H9 (cell line): ENCODE results near the gene FNDC7. TPM values are rescaled to one million over a fixed set of nuclear protein-coding genes. Genes with fewer than 3 reads are reported as not detected.

Source experiments
- DNase-seq: peaks from one replicate; pipeline ENCODE4 v3.0.0-alpha.2; 2017
- H2AFZ ChIP-seq: one replicate; pipeline ENCODE4 v1.6.1; 2013; ENCODE audit warnings: mild to moderate bottlenecking, low read length, control low read depth, moderate library complexity
- H2AK5ac ChIP-seq: 2 replicates; pipeline ENCODE4 v1.6.1; 2013; ENCODE audit warnings: low read length, control low read depth, mixed read lengths; ENCODE audit not compliant: insufficient read length
- H2BK120ac ChIP-seq: one replicate; pipeline ENCODE4 v1.6.1; 2013; ENCODE audit warnings: low read depth, mild to moderate bottlenecking, low read length, control low read depth, inconsistent platforms; ENCODE audit not compliant: poor library complexity, severe bottlenecking
- H2BK12ac ChIP-seq: 2 replicates; pipeline ENCODE4 v1.6.1; 2013; ENCODE audit warnings: low read length, control low read depth, mixed read lengths, low read depth; ENCODE audit not compliant: insufficient read length
- H2BK15ac ChIP-seq: 2 replicates; pipeline ENCODE4 v1.6.1; 2013; ENCODE audit warnings: low read depth, low read length, control low read depth
- H2BK20ac ChIP-seq: one replicate; pipeline ENCODE4 v1.6.1; 2013; ENCODE audit warnings: low read depth, mild to moderate bottlenecking, low read length, control low read depth, inconsistent platforms; ENCODE audit not compliant: poor library complexity, severe bottlenecking
- H2BK5ac ChIP-seq: 2 replicates; pipeline ENCODE4 v1.6.1; 2013; ENCODE audit warnings: low read length, control low read depth, mixed read lengths; ENCODE audit not compliant: insufficient read length
- H3K14ac ChIP-seq: 2 replicates; pipeline ENCODE4 v1.6.1; 2013; ENCODE audit warnings: low read length, control low read depth; ENCODE audit not compliant: insufficient read depth
- H3K18ac ChIP-seq: 2 replicates; pipeline ENCODE4 v1.6.1; 2013; ENCODE audit warnings: low read depth, mild to moderate bottlenecking, mixed read lengths, low read length, control low read depth; ENCODE audit not compliant: insufficient read length
- H3K23ac ChIP-seq: 2 replicates; pipeline ENCODE4 v1.6.1; 2013; ENCODE audit warnings: low read length, control low read depth, mixed read lengths, low read depth; ENCODE audit not compliant: insufficient read length
- H3K23me2 ChIP-seq: 2 replicates; pipeline ENCODE4 v1.6.1; 2013; ENCODE audit warnings: low read depth, mild to moderate bottlenecking, mixed read lengths, low read length, control low read depth; ENCODE audit not compliant: insufficient read length, poor library complexity, severe bottlenecking
- H3K27ac ChIP-seq: 2 replicates; pipeline ENCODE4 v1.5.1; 2013; ENCODE audit warnings: low read length, control low read depth, mixed read lengths, low read depth; ENCODE audit not compliant: insufficient read length
- H3K27me3 ChIP-seq: 2 replicates; pipeline ENCODE4 v1.6.1; 2013; ENCODE audit warnings: low read length, control low read depth, inconsistent platforms; ENCODE audit not compliant: insufficient read depth
- H3K4ac ChIP-seq: 2 replicates; pipeline ENCODE4 v1.6.1; 2013; ENCODE audit warnings: low read depth, mild to moderate bottlenecking, control low read depth, inconsistent platforms, low read length, moderate library complexity
- H3K4me1 ChIP-seq: 2 replicates; pipeline ENCODE4 v1.6.1; 2013; ENCODE audit warnings: low read length, control low read depth, inconsistent platforms; ENCODE audit not compliant: insufficient read depth
- H3K4me2 ChIP-seq: 2 replicates; pipeline ENCODE4 v1.6.1; 2013; ENCODE audit warnings: low read length, control low read depth, mixed read lengths; ENCODE audit not compliant: insufficient read length, insufficient read depth
- H3K56ac ChIP-seq: 2 replicates; pipeline ENCODE4 v1.6.1; 2013; ENCODE audit warnings: low read depth, mild to moderate bottlenecking, mixed read lengths, low read length, control low read depth; ENCODE audit not compliant: insufficient read length
- H3K79me1 ChIP-seq: 2 replicates; pipeline ENCODE4 v1.6.1; 2013; ENCODE audit warnings: low read depth, mild to moderate bottlenecking, moderate library complexity, low read length, control low read depth, inconsistent platforms; ENCODE audit not compliant: insufficient read depth, poor library complexity, severe bottlenecking
- H3K79me2 ChIP-seq: 2 replicates; pipeline ENCODE4 v1.6.1; 2013; ENCODE audit warnings: low read length, control low read depth, inconsistent platforms; ENCODE audit not compliant: insufficient read depth
- H3K9ac ChIP-seq: 2 replicates; pipeline ENCODE4 v1.6.1; 2013; ENCODE audit warnings: low read length, control low read depth, mixed read lengths; ENCODE audit not compliant: insufficient read length; ENCODE audit errors: extremely low read depth
- H3K9me3 ChIP-seq: one replicate; pipeline ENCODE4 v1.6.1; 2013; ENCODE audit warnings: low read depth, low read length, inconsistent platforms; ENCODE audit not compliant: control insufficient read depth
- H3T11ph ChIP-seq: one replicate; pipeline ENCODE4 v1.6.1; 2013; ENCODE audit warnings: mild to moderate bottlenecking, low read length, control low read depth, inconsistent platforms
- H4K20me1 ChIP-seq: one replicate; pipeline ENCODE4 v1.6.1; 2013; ENCODE audit not compliant: control insufficient read depth, insufficient read length, insufficient read depth
- H4K5ac ChIP-seq: 2 replicates; pipeline ENCODE4 v1.6.1; 2013; ENCODE audit warnings: low read depth, mild to moderate bottlenecking, mixed read lengths, low read length, control low read depth; ENCODE audit not compliant: insufficient read length
- H4K8ac ChIP-seq: replicated peaks from 2 replicates; pipeline ENCODE4 v1.6.1; 2013; ENCODE audit warnings: low read length, control low read depth, mixed read lengths, low read depth; ENCODE audit not compliant: insufficient read length
- H4K91ac ChIP-seq: 2 replicates; pipeline ENCODE4 v1.6.1; 2013; ENCODE audit warnings: low read depth, mild to moderate bottlenecking, moderate library complexity, mixed read lengths, low read length, control low read depth; ENCODE audit not compliant: insufficient read length
- H3K27ac Mint-ChIP-seq, 3 experiments: 2 replicates in 2 of 3; 3 replicates in 1 of 3; pipeline ENCODE4 v1.8.0; 2020 to 2021; ENCODE audit warnings: mixed read lengths in 3 of 3, mild to moderate bottlenecking in 1 of 3, moderate library complexity in 1 of 3
- H3K27me3 Mint-ChIP-seq: 2 replicates; pipeline ENCODE4 v1.8.0; 2021; ENCODE audit warnings: low read depth, mild to moderate bottlenecking, moderate library complexity, mixed read lengths
- H3K36me3 Mint-ChIP-seq, 3 experiments: 2 replicates in 2 of 3; 3 replicates in 1 of 3; pipeline ENCODE4 v1.8.0; 2020 to 2021; ENCODE audit warnings: low read depth in 3 of 3, mixed read lengths in 3 of 3; ENCODE audit not compliant: insufficient read depth in 1 of 3
- H3K4me1 Mint-ChIP-seq, 2 experiments: 2 replicates each; pipeline ENCODE4 v1.8.0; 2020; ENCODE audit warnings: mixed read lengths in 2 of 2
- H3K4me3 Mint-ChIP-seq, 2 experiments: 2 replicates in 1 of 2; 3 replicates in 1 of 2; pipeline ENCODE4 v1.8.0; 2020 to 2021; ENCODE audit warnings: mild to moderate bottlenecking in 2 of 2, mixed read lengths in 2 of 2, moderate library complexity in 1 of 2
- H3K9me3 Mint-ChIP-seq, 2 experiments: 2 replicates in 1 of 2; 3 replicates in 1 of 2; pipeline ENCODE4 v1.8.0; 2020; ENCODE audit warnings: mild to moderate bottlenecking in 2 of 2, mixed read lengths in 2 of 2, moderate library complexity in 1 of 2
- CTCF ChIP-seq: fragments of 200-600 bp; sonication (generic); conservative IDR thresholded peaks from 3 replicates; pipeline ENCODE4 v1.8.0; 2021; ENCODE audit warnings: antibody characterized with exemption, mild to moderate bottlenecking
- WGBS: extraction: QIAGEN DNeasy Blood & Tissue Kit; methylation state at CpG from one replicate; pipeline ENCODE4 v1.1.7; 2013; ENCODE audit warnings: missing lambda C conversion rate, low lambda C conversion rate, mixed read lengths; ENCODE audit not compliant: insufficient read length; ENCODE audit errors: extremely low coverage; 5-methylcytosine and 5-hydroxymethylcytosine counted together
- total RNA-seq: library from RNA; stranded (reverse); gene quantifications from 2 replicates; pipeline ENCODE4 v1.2.1, GENCODE V29; 2021

FNDC7 gene
- total RNA-seq, 1 experiment from 2014 or later: 0.13 TPM

GRCh38 chr1:108728327-108728923 is 15.7 kb downstream of the FNDC7 start:
- no peaks in the 10 kb centered on the region for H3K27me3 ChIP-seq
- no peaks in the 10 kb centered on the region for H3K79me1 ChIP-seq
- H3K14ac ChIP-seq: no peak overlapping the region
- no peak for DNase-seq
- WGBS: no CpG with 5 or more reads among the region's 8 CpGs
- H3K4me2 ChIP-seq: no peak overlapping the region
- TF ChIP-seq CTCF: no peak
- no peaks in the 10 kb centered on the region for H3K9me3 ChIP-seq
- no peaks in the 10 kb centered on the region for H4K20me1 ChIP-seq
- H2BK12ac ChIP-seq: no peak overlapping the region
- no peaks in the 10 kb centered on the region for H3K23me2 ChIP-seq
- H4K91ac ChIP-seq: no peak overlapping the region
- no peaks in the 10 kb centered on the region for H3K79me2 ChIP-seq
- H3K56ac ChIP-seq: no peak overlapping the region
- H3K27me3 Mint-ChIP-seq: peaks cover 2% of the 10 kb centered on the region; the same call in 1 of the 2 replicates
- no peak overlapping the region for H2BK120ac ChIP-seq
- H3K27ac Mint-ChIP-seq: no peak overlapping the region
- H2BK15ac ChIP-seq: no peak overlapping the region
- no peak overlapping the region for H3K23ac ChIP-seq
- H3K36me3 Mint-ChIP-seq: no peaks in the 10 kb centered on the region
- H2AK5ac ChIP-seq: no peak overlapping the region
- no peak overlapping the region for H4K8ac ChIP-seq
- no peak overlapping the region for H3K9ac ChIP-seq
- no peaks in the 10 kb centered on the region for H3K4me1 ChIP-seq
- H2BK5ac ChIP-seq: no peak overlapping the region
- no peak overlapping the region for H3K4me3 Mint-ChIP-seq
- peaks cover 1 to 2% of the 10 kb centered on the region in 2 experiments; a peak in 2 of 4 replicates for H3K4me1 Mint-ChIP-seq
- no peak overlapping the region for H2AFZ ChIP-seq
- no peak overlapping the region for H3K27ac ChIP-seq
- no peak overlapping the region for H3K18ac ChIP-seq
- no peak overlapping the region for H2BK20ac ChIP-seq
- no peaks in the 10 kb centered on the region for H3K9me3 Mint-ChIP-seq
- no peak overlapping the region for H4K5ac ChIP-seq
- H3T11ph ChIP-seq: no peak overlapping the region
- H3K4ac ChIP-seq: no peak overlapping the region
